Measurements from ENCODE around the gene EEA1. TPM values are rescaled to one million over a fixed set of nuclear protein-coding genes. Genes with fewer than 3 reads are reported as not detected.

Gene EEA1
- 35.5 to 44.7 TPM (median 41.8 TPM) in 3 replicates for total RNA-seq
- long read RNA-seq, full-length matches to known transcripts: 9 of 20 reads
- long read RNA-seq, partial matches to known transcripts: 8 of 20 reads
- long read RNA-seq, other reads (novel, unspliced or antisense): 3 of 20 reads

DNA sequence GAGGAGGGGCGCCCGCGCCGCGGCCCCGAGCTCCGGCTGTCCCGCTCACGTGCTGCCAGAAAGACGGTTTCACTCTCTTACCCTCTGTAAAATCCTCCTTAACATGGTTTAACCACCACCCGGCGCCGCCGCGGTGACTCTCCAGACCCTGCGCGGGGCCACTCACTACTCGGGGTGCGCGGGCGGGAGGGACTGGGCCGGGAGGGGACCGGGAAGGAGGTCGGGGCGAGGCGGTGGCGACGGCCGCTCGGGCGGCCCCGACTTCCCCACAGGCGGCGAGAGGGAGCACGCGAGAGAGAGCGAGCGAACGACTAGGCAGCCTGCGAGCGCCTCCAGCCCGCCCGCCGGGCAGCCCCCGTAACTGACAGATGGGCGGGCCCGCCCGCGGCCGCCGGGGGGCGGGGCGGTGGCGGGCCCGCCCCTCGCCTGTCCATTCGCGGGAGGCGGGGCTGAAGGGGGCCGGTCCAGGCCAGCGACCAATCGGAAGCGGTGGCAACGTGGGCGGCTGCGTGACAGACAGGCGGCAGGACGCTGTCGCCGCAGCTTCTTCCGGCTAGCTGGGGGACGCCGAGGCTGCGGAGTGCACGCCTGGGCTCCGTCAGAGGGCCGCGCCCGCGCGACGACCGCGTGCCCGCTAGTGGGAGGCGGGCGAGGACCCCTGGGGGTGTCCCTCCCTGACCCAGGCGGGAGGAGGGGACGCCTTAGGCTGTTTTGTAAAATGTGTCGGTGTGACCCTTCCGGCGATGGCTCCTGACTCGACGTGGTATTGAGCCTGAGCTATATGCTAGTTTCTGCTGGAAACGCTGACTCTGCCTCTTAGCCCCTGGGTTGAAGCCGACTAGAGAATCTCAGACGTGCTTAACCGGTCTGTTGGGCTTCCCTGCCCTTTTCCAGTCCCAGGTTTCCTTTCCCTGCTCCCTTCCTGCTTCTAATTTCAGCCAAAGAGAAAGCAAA, at the start of gene EEA1:
EEA1 (minus strand) TSS at position 334 of the 954 bp plus-strand sequence; CDS start at position 105, 229 bp downstream.
- Mint-ChIP-seq H3K9me3 (ENCODE audit: low read depth) (no peaks in the 10 kb centered on the region), H3K4me3 (ENCODE audit: unreplicated experiment) (peak within 1 kb of the TSS; percentile 81), H3K36me3 (ENCODE audit: low read depth) (no peaks in the 10 kb centered on the region), H3K27me3 (ENCODE audit: low read depth) (no peaks in the 10 kb centered on the region), H3K27ac (ENCODE audit: unreplicated experiment) (peak within 1 kb of the TSS; percentile 99), H3K4me1 (ENCODE audit: low read depth) (peaks cover 40% of the 10 kb centered on the region)
- TF ChIP-seq, protein P1, sequence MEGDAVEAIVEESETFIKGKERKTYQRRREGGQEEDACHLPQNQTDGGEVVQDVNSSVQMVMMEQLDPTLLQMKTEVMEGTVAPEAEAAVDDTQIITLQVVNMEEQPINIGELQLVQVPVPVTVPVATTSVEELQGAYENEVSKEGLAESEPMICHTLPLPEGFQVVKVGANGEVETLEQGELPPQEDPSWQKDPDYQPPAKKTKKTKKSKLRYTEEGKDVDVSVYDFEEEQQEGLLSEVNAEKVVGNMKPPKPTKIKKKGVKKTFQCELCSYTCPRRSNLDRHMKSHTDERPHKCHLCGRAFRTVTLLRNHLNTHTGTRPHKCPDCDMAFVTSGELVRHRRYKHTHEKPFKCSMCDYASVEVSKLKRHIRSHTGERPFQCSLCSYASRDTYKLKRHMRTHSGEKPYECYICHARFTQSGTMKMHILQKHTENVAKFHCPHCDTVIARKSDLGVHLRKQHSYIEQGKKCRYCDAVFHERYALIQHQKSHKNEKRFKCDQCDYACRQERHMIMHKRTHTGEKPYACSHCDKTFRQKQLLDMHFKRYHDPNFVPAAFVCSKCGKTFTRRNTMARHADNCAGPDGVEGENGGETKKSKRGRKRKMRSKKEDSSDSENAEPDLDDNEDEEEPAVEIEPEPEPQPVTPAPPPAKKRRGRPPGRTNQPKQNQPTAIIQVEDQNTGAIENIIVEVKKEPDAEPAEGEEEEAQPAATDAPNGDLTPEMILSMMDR (IDR thresholded peaks at IDR 0.05): peak; percentile 52
- peak; percentile 99 for DNase-seq (ENCODE audit: low spot score)

DNA sequence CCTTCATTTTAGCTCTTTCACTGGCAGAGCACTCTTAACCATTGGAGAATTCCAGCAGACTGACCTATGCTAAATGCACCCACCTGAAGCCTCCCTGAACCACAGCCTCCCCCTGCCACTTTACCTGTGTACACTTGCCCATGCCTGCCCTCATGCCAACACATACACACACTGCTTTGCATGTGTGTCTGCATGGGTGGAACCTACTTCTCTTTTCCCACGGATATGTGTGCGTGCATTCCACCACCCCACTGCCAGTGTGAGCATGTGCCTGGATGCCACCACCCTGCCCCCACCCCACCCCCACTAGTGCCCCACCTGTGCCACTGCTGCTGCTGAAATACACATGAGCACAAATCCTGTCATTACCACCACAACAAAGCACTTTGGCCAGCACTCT, 49.5 kb upstream of the EEA1 start:
- no peak for DNase-seq (ENCODE audit: low spot score)
- no peaks in the 10 kb centered on the region for H3K27me3 Mint-ChIP-seq (ENCODE audit: low read depth)
- H3K36me3 Mint-ChIP-seq (ENCODE audit: low read depth): peaks cover 6% of the 10 kb centered on the region
- H3K9me3 Mint-ChIP-seq (ENCODE audit: low read depth): peaks cover 29% of the 10 kb centered on the region
- H3K4me1 Mint-ChIP-seq (ENCODE audit: low read depth): peaks cover under 1% of the 10 kb centered on the region
- no peak overlapping the region for H3K27ac Mint-ChIP-seq (ENCODE audit: unreplicated experiment)
- TF ChIP-seq, protein P1 (IDR thresholded peaks at IDR 0.05): no peak
- H3K4me3 Mint-ChIP-seq (ENCODE audit: unreplicated experiment): no peak overlapping the region

DNA sequence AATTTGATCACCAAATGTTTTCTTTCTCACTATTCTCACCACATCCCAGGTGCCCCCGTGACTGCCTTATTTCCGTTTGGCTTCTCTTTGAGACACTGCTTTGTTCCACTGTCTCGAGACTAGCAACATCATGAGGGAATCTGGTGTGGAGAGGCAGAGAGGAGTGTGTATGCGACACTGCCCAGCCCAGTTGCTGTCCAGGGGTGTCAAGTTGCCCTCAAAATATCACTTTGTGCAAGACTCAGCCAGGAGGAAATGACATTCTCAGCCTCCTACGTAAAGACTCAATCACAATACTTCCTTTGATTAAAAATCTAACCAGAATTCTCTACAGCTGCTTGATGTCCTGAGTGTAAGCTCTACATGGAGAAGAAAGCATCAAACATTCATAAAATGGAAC, 48.2 kb upstream of the EEA1 start:
- TF ChIP-seq, protein P1 (IDR thresholded peaks at IDR 0.05): no peak
- Mint-ChIP-seq H3K4me3 (ENCODE audit: unreplicated experiment) (no peak overlapping the region), H3K4me1 (ENCODE audit: low read depth) (peaks cover 6% of the 10 kb centered on the region), H3K27me3 (ENCODE audit: low read depth) (no peaks in the 10 kb centered on the region), H3K36me3 (ENCODE audit: low read depth) (peaks cover 5% of the 10 kb centered on the region), H3K9me3 (ENCODE audit: low read depth) (peaks cover 18% of the 10 kb centered on the region), H3K27ac (ENCODE audit: unreplicated experiment) (no peak overlapping the region)
- no peak for DNase-seq (ENCODE audit: low spot score)

DNA sequence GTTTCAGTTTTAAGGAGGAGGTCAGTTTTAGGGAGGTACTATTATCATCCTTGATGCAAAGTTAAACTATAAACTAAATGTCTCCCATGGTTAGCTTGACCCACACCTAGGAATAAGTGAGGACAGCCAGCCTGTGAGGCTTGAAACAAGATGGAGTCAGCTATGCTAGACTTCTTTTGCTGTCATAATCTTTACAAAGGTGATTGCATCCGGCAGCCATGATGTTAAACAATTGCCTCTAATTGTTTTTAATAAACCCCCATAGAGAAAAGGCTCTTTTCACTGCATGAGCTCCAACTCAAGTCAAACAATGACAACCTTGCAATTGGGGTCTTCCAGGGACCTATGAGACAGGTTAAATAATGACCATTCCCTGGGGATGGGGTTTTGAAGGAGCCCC, 45.7 kb upstream of the EEA1 start:
- no peak overlapping the region for H3K4me3 Mint-ChIP-seq (ENCODE audit: unreplicated experiment)
- H3K27ac Mint-ChIP-seq (ENCODE audit: unreplicated experiment): no peak overlapping the region
- TF ChIP-seq, protein P1 (IDR thresholded peaks at IDR 0.05): no peak
- no peak for DNase-seq (ENCODE audit: low spot score)
- peaks cover 23% of the 10 kb centered on the region for H3K4me1 Mint-ChIP-seq (ENCODE audit: low read depth)
- H3K36me3 Mint-ChIP-seq (ENCODE audit: low read depth): no peaks in the 10 kb centered on the region
- no peaks in the 10 kb centered on the region for H3K27me3 Mint-ChIP-seq (ENCODE audit: low read depth)
- H3K9me3 Mint-ChIP-seq (ENCODE audit: low read depth): no peaks in the 10 kb centered on the region

DNA sequence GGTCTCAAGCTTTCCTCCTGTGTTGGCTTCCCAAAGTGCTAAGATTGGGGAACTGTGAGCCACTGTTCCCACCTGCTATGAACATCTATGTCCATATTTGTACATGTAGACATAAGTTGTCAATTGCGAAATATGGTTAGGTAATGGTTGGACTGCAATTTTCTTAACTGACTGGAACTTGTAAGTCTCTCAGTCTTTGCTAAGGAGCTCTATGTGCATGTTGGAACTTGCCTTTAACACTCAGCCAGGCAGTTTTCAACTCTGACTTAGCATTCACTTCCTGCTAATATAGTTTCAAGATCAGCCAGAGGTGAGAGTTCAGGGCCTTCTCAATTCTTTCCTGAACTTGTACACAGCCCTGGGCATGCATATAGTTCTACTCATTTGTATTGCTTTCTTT, 44.5 kb upstream of the EEA1 start:
- Mint-ChIP-seq H3K36me3 (ENCODE audit: low read depth) (no peaks in the 10 kb centered on the region), H3K27ac (ENCODE audit: unreplicated experiment) (no peak overlapping the region), H3K9me3 (ENCODE audit: low read depth) (no peaks in the 10 kb centered on the region), H3K4me1 (ENCODE audit: low read depth) (peaks cover 23% of the 10 kb centered on the region), H3K27me3 (ENCODE audit: low read depth) (no peaks in the 10 kb centered on the region), H3K4me3 (ENCODE audit: unreplicated experiment) (no peak overlapping the region)
- no peak for DNase-seq (ENCODE audit: low spot score)
- TF ChIP-seq, protein P1 (IDR thresholded peaks at IDR 0.05): no peak
